ENCODE results near the gene CCM2. TPM values are rescaled to one million over a fixed set of nuclear protein-coding genes. Genes with fewer than 3 reads are reported as not detected.

The CCM2 gene
- polyA plus RNA-seq, 2 of the 4 experiments (the other 2 are of a cell fraction) = 18.9 to 34.6 TPM

GRCh38 chr7:45085619-45086200 is 85.7 kb downstream of the CCM2 start (continued):
- TF ChIP-seq USF2 (IDR thresholded peaks at IDR 0.05) (no peak), MYC (IDR thresholded peaks at IDR 0.05; ENCODE audit: borderline replicate concordance, low read length) (no peak), FOSL2 (IDR thresholded peaks at IDR 0.05) (no peak), FOSL2 (CRISPR knock-in tag; IDR thresholded peaks at IDR 0.05) (no peak), HOXB5 (CRISPR knock-in tag; IDR thresholded peaks at IDR 0.05) (no peak), CHD4 (IDR thresholded peaks at IDR 0.05; ENCODE audit: borderline replicate concordance) (no peak), SREBF2 (IDR thresholded peaks at IDR 0.05) (no peak)

- DNase-seq (ENCODE audit: low read depth in 1 of 2, low spot score in 1 of 2) (no peak), FAIRE-seq (no peak), ATAC-seq (peak in 1 of 2 experiments; percentile 4; a peak in 1 of 6 replicates)
- 69% methylated on average over 15 of the region's 15 CpGs for WGBS (ENCODE audit: missing lambda C conversion rate)
- H3K9me3 ChIP-seq = no peaks in the 10 kb centered on the region
- no peak overlapping the region for H3K27ac ChIP-seq
- no peak overlapping the region for H3K4me2 ChIP-seq
- ChIA-PET CTCF (interaction anchor here (0.8 kb wide), 1 partner anchor 24 kb away, joined by 3 read pairs; no protein-coding TSS in a partner anchor), POLR2A (interaction anchor here (1.3 kb wide), 1 partner anchor 25 kb away, joined by 5 read pairs; the partner anchor contains the start of gene TBRG4)
- no peaks in the 10 kb centered on the region for H3K4me1 ChIP-seq
- no peak overlapping the region for H3K4me3 ChIP-seq
- TF ChIP-seq FOXS1 (CRISPR knock-in tag; IDR thresholded peaks at IDR 0.05) (no peak), PBX3 (IDR thresholded peaks at IDR 0.05) (no peak), MYC (IDR thresholded peaks at IDR 0.05; ENCODE audit: borderline replicate concordance, low read length) (no peak), RFX5 (IDR thresholded peaks at IDR 0.05) (no peak)
Observed at GRCh38 chr7:45086331-45087065, 86.5 kb downstream of the CCM2 start.

GRCh38 chr7:45087301-45088145 is 87.5 kb downstream of the CCM2 start:
- DNase-seq (ENCODE audit: low read depth in 1 of 2, low spot score in 1 of 2) (no peak), FAIRE-seq (no peak), ATAC-seq (no peak)
- H3K4me2 ChIP-seq = no peak overlapping the region
- H3K4me1 ChIP-seq = peaks cover 7% of the 10 kb centered on the region; the same call in 2 of the 3 replicates
- WGBS (ENCODE audit: missing lambda C conversion rate) = 95% methylated on average over 5 of the region's 6 CpGs
- TF ChIP-seq FOSB (CRISPR knock-in tag; IDR thresholded peaks at IDR 0.05) = no peak
- TF ChIP-seq ZSCAN20 (CRISPR knock-in tag; IDR thresholded peaks at IDR 0.05) = no peak
- TF ChIP-seq ZC3H11A (IDR thresholded peaks at IDR 0.05) = no peak
- CTCF ChIA-PET = no interaction called here
- POLR2A ChIA-PET = interaction anchor here (1.3 kb wide), 1 partner anchor 24 kb away, joined by 5 read pairs; the partner anchor contains the start of gene TBRG4
- no peak overlapping the region for H3K4me3 ChIP-seq
- no peak overlapping the region for H3K27ac ChIP-seq
- H3K9me3 ChIP-seq = no peaks in the 10 kb centered on the region

- Histone ChIP-seq H3K4me3 (no peak overlapping the region), H3K9me3 (no peaks in the 10 kb centered on the region), H3K27ac (no peak overlapping the region; a peak in 2 of 6 replicates), H3K4me1 (peaks cover 13% of the 10 kb centered on the region; the same call in 2 of the 3 replicates), H3K4me2 (peak overlapping the region; percentile 92; the same call in 2 of the 3 replicates)
- ATAC-seq (no peak), DNase-seq (ENCODE audit: low read depth in 1 of 2, low spot score in 1 of 2) (no peak), FAIRE-seq (no peak)
- 89% methylated on average over 15 of the region's 29 CpGs for WGBS (ENCODE audit: missing lambda C conversion rate)
- TF ChIP-seq CBX2 (IDR thresholded peaks at IDR 0.05; ENCODE audit: borderline replicate concordance, low read depth) = no peak
- TF ChIP-seq E2F6 (IDR thresholded peaks at IDR 0.05; ENCODE audit: borderline replicate concordance, low read depth) = no peak
- TF ChIP-seq CBX8 (IDR thresholded peaks at IDR 0.05) = no peak
- no peak for TF ChIP-seq MAX (IDR thresholded peaks at IDR 0.05)
- no peak for TF ChIP-seq FOSB (CRISPR knock-in tag; IDR thresholded peaks at IDR 0.05)
- TF ChIP-seq HOXB5 (CRISPR knock-in tag; IDR thresholded peaks at IDR 0.05) = no peak
- TF ChIP-seq REST (IDR thresholded peaks at IDR 0.05) = no peak
- no peak for TF ChIP-seq MYC (IDR thresholded peaks at IDR 0.05; ENCODE audit: borderline replicate concordance, low read length)
- TF ChIP-seq ELK1 (IDR thresholded peaks at IDR 0.05; ENCODE audit: low read depth, low read length) = no peak
- ChIA-PET CTCF (no interaction called here), POLR2A (no interaction called here)
Observed at GRCh38 chr7:45088146-45088701, 88.2 kb downstream of the CCM2 start.

Data from A549 (cell line).